GDM1 (cell line): ENCODE measurements around the gene SYNE1.
"Not testable (repeated sequence)": the region's sequence is repeated elsewhere in the genome, so short reads cannot be mapped to it uniquely, and the experiment has no call there.

ENCODE experiments used
- DNase-seq: peaks from one replicate; lab custom pipeline; 2025; lab: John Stamatoyannopoulos, UW

Gene SYNE1

GRCh38 chr6:152423216-152424103 lies 213.7 kb downstream of the SYNE1 start:
- DNase-seq: no peak

GRCh38 chr6:152421496-152421895 lies 215.7 kb downstream of the SYNE1 start:
- DNase-seq: not testable (repeated sequence)

- no peak for DNase-seq
Observed at GRCh38 chr6:152420696-152421095, 216.5 kb downstream of the SYNE1 start.

- DNase-seq: no peak
Observed at GRCh38 chr6:152418551-152418950, 218.6 kb downstream of the SYNE1 start.

- DNase-seq: no peak
Observed at GRCh38 chr6:152416652-152417051, 220.5 kb downstream of the SYNE1 start.

GRCh38 chr6:152404936-152405595 lies 232.1 kb downstream of the SYNE1 start:
- DNase-seq: no peak

GRCh38 chr6:152404086-152404857 lies 232.9 kb downstream of the SYNE1 start:
- no peak for DNase-seq

- no peak for DNase-seq
Observed at GRCh38 chr6:152402791-152403190, 234.4 kb downstream of the SYNE1 start.

GRCh38 chr6:152401978-152402377 lies 235.2 kb downstream of the SYNE1 start:
- no peak for DNase-seq

- no peak for DNase-seq
Observed at GRCh38 chr6:152399399-152399798, 237.8 kb downstream of the SYNE1 start.

GRCh38 chr6:152398993-152399392 lies 238.2 kb downstream of the SYNE1 start:
- no peak for DNase-seq

- DNase-seq: no peak
Observed at GRCh38 chr6:152398316-152398715, 238.8 kb downstream of the SYNE1 start.

- DNase-seq: no peak
Observed at GRCh38 chr6:152394303-152394702, 242.9 kb downstream of the SYNE1 start.

- no peak for DNase-seq
Observed at GRCh38 chr6:152391179-152391880, 245.8 kb downstream of the SYNE1 start.

- no peak for DNase-seq
Observed at GRCh38 chr6:152387091-152387490, 250.1 kb downstream of the SYNE1 start.

GRCh38 chr6:152386131-152386530 lies 251.0 kb downstream of the SYNE1 start:
- DNase-seq: no peak

GRCh38 chr6:152380993-152381898 lies 255.9 kb downstream of the SYNE1 start:
- no peak for DNase-seq

GRCh38 chr6:152380351-152380767 lies 256.8 kb downstream of the SYNE1 start:
- no peak for DNase-seq

- no peak for DNase-seq
Observed at GRCh38 chr6:152379423-152379822, 257.7 kb downstream of the SYNE1 start.

- DNase-seq: no peak
Observed at GRCh38 chr6:152378169-152378568, 259.0 kb downstream of the SYNE1 start.

GRCh38 chr6:152375197-152375596 lies 262.0 kb downstream of the SYNE1 start:
- DNase-seq: no peak
